Astrocyte (in vitro differentiated cells and primary cell): Measurements from ENCODE around the gene RITA1. TPM values are rescaled to one million over a fixed set of nuclear protein-coding genes. Genes with fewer than 3 reads are reported as not detected.

Experiments
- DNase-seq: peaks from one replicate; pipeline ENCODE4 v3.0.0-alpha.2; 2010; ENCODE audit warnings: low read depth
- FAIRE-seq: peaks from 2 replicates; lab custom pipeline; 2011; peaks lifted over from hg19 to GRCh38; lab: Jason Lieb, UNC
- H2AFZ ChIP-seq: 2 replicates; pipeline ENCODE4 v1.6.0; 2012; ENCODE audit warnings: low read depth, low read length, inconsistent platforms
- H3K27ac ChIP-seq: 2 replicates; pipeline ENCODE4 v1.5.1; 2011; ENCODE audit warnings: low read depth, low read length, inconsistent platforms
- H3K27me3 ChIP-seq: 2 replicates; pipeline ENCODE4 v1.6.0; 2011; ENCODE audit warnings: low read length, inconsistent platforms; ENCODE audit not compliant: insufficient read depth
- H3K36me3 ChIP-seq: 2 replicates; pipeline ENCODE4 v1.5.1; 2011; ENCODE audit warnings: low read length, inconsistent platforms; ENCODE audit not compliant: insufficient read depth
- H3K4me1 ChIP-seq: 2 replicates; pipeline ENCODE4 v1.5.1; 2011; ENCODE audit warnings: low read length, inconsistent platforms; ENCODE audit not compliant: insufficient read depth
- H3K4me2 ChIP-seq: 2 replicates; pipeline ENCODE4 v1.6.0; 2012; ENCODE audit warnings: low read length, inconsistent platforms
- H3K4me3 ChIP-seq: 2 replicates; pipeline ENCODE4 v1.5.1; 2011; ENCODE audit warnings: low read depth, mild to moderate bottlenecking, low read length, inconsistent platforms; ENCODE audit not compliant: insufficient read depth
- H3K79me2 ChIP-seq: 2 replicates; pipeline ENCODE4 v1.6.0; 2012; ENCODE audit warnings: mild to moderate bottlenecking, low read length, inconsistent platforms; ENCODE audit not compliant: insufficient read depth
- H3K9ac ChIP-seq: 2 replicates; pipeline ENCODE4 v1.6.0; 2012; ENCODE audit warnings: mild to moderate bottlenecking, low read length, inconsistent platforms
- H3K9me3 ChIP-seq: 2 replicates; pipeline ENCODE4 v1.5.1; 2012; ENCODE audit warnings: low read depth, mild to moderate bottlenecking, low read length, inconsistent platforms; ENCODE audit not compliant: insufficient read depth
- H4K20me1 ChIP-seq: 2 replicates; pipeline ENCODE4 v1.6.0; 2012; ENCODE audit warnings: low read length, inconsistent platforms; ENCODE audit not compliant: insufficient read depth
- H3K27ac Mint-ChIP-seq: one replicate; pipeline ENCODE4 v1.8.0; 2021; ENCODE audit warnings: mild to moderate bottlenecking, mixed read lengths; ENCODE audit not compliant: unreplicated experiment
- H3K27me3 Mint-ChIP-seq: one replicate; pipeline ENCODE4 v1.8.0; 2021; ENCODE audit warnings: low read depth, mixed read lengths; ENCODE audit not compliant: unreplicated experiment
- H3K36me3 Mint-ChIP-seq: one replicate; pipeline ENCODE4 v1.8.0; 2021; ENCODE audit warnings: low read depth, mixed read lengths; ENCODE audit not compliant: unreplicated experiment
- H3K4me1 Mint-ChIP-seq: one replicate; pipeline ENCODE4 v1.8.0; 2021; ENCODE audit warnings: low read depth, mixed read lengths; ENCODE audit not compliant: unreplicated experiment
- H3K4me3 Mint-ChIP-seq: one replicate; pipeline ENCODE4 v1.8.0; 2021; ENCODE audit warnings: mild to moderate bottlenecking, moderate library complexity, mixed read lengths; ENCODE audit not compliant: unreplicated experiment
- H3K9me3 Mint-ChIP-seq: one replicate; pipeline ENCODE4 v1.8.0; 2021; ENCODE audit warnings: mild to moderate bottlenecking, mixed read lengths; ENCODE audit not compliant: unreplicated experiment
- EZH2 ChIP-seq: IDR thresholded peaks from 2 replicates; pipeline ENCODE4 v1.6.1; 2012; ENCODE audit warnings: mild to moderate bottlenecking, low read length, inconsistent platforms; ENCODE audit not compliant: insufficient read depth
- total RNA-seq: library from RNA; stranded (reverse); gene quantifications from 2 replicates; pipeline ENCODE4 v1.2.1, GENCODE V29; 2021
- TF ChIP-seq, protein P1 (sequence below): IDR thresholded peaks from 2 replicates; pipeline ENCODE4 v1.5.1; 2011; ENCODE audit warnings: low read depth, mild to moderate bottlenecking, inconsistent platforms, low read length, moderate library complexity; ENCODE audit not compliant: insufficient read depth

The RITA1 gene
- total RNA-seq, 1 donor from 2014 or later, result 23.5 TPM

- Mint-ChIP-seq H3K27ac (no peak overlapping the region), H3K4me3 (no peak overlapping the region), H3K36me3 (peaks cover 17% of the 10 kb centered on the region), H3K4me1 (peaks cover 12% of the 10 kb centered on the region), H3K9me3 (no peaks in the 10 kb centered on the region), H3K27me3 (no peaks in the 10 kb centered on the region)
- Histone ChIP-seq H3K9ac (no peak overlapping the region), H3K27ac (no peak overlapping the region), H3K4me3 (no peak overlapping the region), H3K4me1 (peaks cover 31% of the 10 kb centered on the region), H2AFZ (no peak overlapping the region), H3K27me3 (no peaks in the 10 kb centered on the region), H4K20me1 (no peaks in the 10 kb centered on the region), H3K79me2 (peaks cover 3% of the 10 kb centered on the region), H3K36me3 (no peaks in the 10 kb centered on the region), H3K9me3 (no peaks in the 10 kb centered on the region), H3K4me2 (no peak overlapping the region)
- DNase-seq (no peak), FAIRE-seq (no peak)
- TF ChIP-seq, protein P1, sequence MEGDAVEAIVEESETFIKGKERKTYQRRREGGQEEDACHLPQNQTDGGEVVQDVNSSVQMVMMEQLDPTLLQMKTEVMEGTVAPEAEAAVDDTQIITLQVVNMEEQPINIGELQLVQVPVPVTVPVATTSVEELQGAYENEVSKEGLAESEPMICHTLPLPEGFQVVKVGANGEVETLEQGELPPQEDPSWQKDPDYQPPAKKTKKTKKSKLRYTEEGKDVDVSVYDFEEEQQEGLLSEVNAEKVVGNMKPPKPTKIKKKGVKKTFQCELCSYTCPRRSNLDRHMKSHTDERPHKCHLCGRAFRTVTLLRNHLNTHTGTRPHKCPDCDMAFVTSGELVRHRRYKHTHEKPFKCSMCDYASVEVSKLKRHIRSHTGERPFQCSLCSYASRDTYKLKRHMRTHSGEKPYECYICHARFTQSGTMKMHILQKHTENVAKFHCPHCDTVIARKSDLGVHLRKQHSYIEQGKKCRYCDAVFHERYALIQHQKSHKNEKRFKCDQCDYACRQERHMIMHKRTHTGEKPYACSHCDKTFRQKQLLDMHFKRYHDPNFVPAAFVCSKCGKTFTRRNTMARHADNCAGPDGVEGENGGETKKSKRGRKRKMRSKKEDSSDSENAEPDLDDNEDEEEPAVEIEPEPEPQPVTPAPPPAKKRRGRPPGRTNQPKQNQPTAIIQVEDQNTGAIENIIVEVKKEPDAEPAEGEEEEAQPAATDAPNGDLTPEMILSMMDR, result no peak
- TF ChIP-seq EZH2, result no peak
These were observed 54.4 kb downstream of the RITA1 start for GRCh38 chr12:113239811-113240331.

GRCh38 chr12:113240395-113240794 lies 54.9 kb downstream of the RITA1 start:
- Histone ChIP-seq H2AFZ (no peak overlapping the region), H3K4me1 (peaks cover 31% of the 10 kb centered on the region), H3K9ac (no peak overlapping the region), H3K9me3 (no peaks in the 10 kb centered on the region), H3K27ac (no peak overlapping the region), H3K36me3 (no peaks in the 10 kb centered on the region), H3K79me2 (peaks cover 3% of the 10 kb centered on the region), H3K27me3 (no peaks in the 10 kb centered on the region), H3K4me3 (no peak overlapping the region), H3K4me2 (no peak overlapping the region), H4K20me1 (no peaks in the 10 kb centered on the region)
- Mint-ChIP-seq H3K27me3 (no peaks in the 10 kb centered on the region), H3K9me3 (no peaks in the 10 kb centered on the region), H3K36me3 (peaks cover 17% of the 10 kb centered on the region), H3K4me3 (no peak overlapping the region), H3K27ac (no peak overlapping the region), H3K4me1 (peaks cover 10% of the 10 kb centered on the region)
- TF ChIP-seq, protein P1, result no peak
- no peak for TF ChIP-seq EZH2
- FAIRE-seq (no peak), DNase-seq (no peak)
